ENCODE data around the gene MT1X.

The MT1X gene

GRCh38 chr16:56667581-56668571 is 14.4 kb upstream of the MT1X start, which contains the start of gene MT1G (continued):
- TF ChIP-seq, protein P1, sequence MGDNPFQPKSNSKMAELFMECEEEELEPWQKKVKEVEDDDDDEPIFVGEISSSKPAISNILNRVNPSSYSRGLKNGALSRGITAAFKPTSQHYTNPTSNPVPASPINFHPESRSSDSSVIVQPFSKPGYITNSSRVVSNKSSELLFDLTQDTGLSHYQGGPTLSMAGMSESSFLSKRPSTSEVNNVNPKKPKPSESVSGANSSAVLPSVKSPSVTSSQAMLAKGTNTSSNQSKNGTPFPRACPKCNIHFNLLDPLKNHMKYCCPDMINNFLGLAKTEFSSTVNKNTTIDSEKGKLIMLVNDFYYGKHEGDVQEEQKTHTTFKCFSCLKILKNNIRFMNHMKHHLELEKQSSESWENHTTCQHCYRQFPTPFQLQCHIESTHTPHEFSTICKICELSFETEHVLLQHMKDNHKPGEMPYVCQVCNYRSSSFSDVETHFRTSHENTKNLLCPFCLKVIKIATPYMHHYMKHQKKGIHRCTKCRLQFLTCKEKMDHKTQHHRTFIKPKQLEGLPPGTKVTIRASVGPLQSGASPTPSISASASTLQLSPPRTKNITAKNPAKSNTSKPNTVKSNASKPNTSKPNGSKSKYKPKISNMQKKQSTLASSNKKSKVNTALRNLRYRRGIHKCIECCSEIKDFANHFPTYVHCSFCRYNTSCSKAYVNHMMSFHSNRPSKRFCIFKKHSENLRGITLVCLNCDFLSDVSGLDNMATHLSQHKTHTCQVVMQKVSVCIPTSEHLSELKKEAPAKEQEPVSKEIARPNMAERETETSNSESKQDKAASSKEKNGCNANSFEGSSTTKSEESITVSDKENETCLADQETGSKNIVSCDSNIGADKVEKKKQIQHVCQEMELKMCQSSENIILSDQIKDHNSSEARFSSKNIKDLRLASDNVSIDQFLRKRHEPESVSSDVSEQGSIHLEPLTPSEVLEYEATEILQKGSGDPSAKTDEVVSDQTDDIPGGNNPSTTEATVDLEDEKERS (tag by site-specific recombination; IDR thresholded peaks at IDR 0.05) = no peak
- TF ChIP-seq ZNF302 (tag by site-specific recombination; IDR thresholded peaks at IDR 0.05; ENCODE audit: low read depth) (no peak), ZNF791 (tag by site-specific recombination; IDR thresholded peaks at IDR 0.05) (no peak)

DNA sequence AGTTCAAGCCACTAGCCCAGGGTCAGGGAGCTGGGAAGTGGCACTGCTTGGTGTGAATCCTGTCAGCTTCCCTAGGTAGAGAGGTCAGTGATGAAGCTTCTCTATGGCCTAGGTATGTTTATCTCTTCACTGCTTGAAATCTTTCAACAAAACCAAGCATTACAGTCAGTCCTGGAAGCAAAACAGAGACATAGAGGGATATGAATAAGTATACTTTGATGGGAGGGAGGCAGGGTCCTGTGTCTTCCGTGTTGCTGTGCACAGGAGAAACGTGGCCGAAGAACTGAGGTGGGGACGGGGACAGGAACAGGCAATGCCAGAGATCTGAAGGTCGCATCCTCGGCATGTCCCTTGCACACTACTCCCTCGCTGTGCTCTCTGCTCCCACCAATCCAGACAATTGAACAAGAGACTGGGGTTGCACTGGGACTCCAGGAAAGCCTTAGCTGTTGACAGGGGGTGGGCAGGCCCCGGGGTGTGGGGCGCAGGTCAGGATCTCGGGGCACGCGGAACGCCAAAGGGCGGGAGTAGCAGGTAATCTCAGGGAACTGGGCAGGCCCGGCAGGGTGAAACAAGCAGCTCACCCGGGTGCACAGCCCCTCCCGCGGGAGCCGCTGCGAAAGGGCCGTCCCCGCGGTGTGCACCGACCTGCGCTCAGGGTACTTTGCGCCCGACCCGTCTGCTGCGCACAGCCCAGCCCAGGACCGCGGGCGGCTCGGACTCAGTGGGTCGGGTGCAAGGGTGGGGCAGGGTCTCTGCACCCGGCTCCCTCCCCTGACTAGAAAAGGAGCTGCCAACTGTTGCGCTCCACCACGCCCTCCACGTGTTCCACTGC is 13.0 kb upstream of the MT1X start, which contains the start of gene MT1H:
Gene MT1H (plus strand): TSS at position 810 of the 835 bp plus-strand sequence. CDS start 71 bp downstream, outside the sequence.
- no peaks in the 10 kb centered on the region for H3K4me1 ChIP-seq (ENCODE audit: control insufficient read depth, insufficient read depth, low read length)
- no peaks in the 10 kb centered on the region for H3K9me3 ChIP-seq (ENCODE audit: control insufficient read depth, insufficient read depth, low read depth, low read length)
- H3K27ac ChIP-seq (ENCODE audit: extremely low read depth, low read depth, low read length) = no peak within 1 kb of the TSS
- H3K36me3 ChIP-seq (ENCODE audit: control insufficient read depth in 2 of 2, insufficient read depth in 1 of 2, low read length in 2 of 2) = no peaks in the 10 kb centered on the region
- ChIA-PET CTCF (interaction anchor here (1.0 kb wide), 1 partner anchor 92 kb away, joined by 3 read pairs; no protein-coding TSS in a partner anchor), POLR2A (no interaction called here)
- TF ChIP-seq PBX3 (CRISPR knock-in tag; IDR thresholded peaks at IDR 0.05) (no peak), ZBTB48 (tag by site-specific recombination; IDR thresholded peaks at IDR 0.05) (no peak), SCRT2 (tag by site-specific recombination; IDR thresholded peaks at IDR 0.05) (peak; percentile 49; the same call in 1 of the 2 replicates), ZNF335 (tag by site-specific recombination; conservative IDR thresholded peaks at IDR 0.05) (no peak)
- H3K4me3 ChIP-seq (ENCODE audit: low read depth, low read length) = no peak within 1 kb of the TSS

DNA sequence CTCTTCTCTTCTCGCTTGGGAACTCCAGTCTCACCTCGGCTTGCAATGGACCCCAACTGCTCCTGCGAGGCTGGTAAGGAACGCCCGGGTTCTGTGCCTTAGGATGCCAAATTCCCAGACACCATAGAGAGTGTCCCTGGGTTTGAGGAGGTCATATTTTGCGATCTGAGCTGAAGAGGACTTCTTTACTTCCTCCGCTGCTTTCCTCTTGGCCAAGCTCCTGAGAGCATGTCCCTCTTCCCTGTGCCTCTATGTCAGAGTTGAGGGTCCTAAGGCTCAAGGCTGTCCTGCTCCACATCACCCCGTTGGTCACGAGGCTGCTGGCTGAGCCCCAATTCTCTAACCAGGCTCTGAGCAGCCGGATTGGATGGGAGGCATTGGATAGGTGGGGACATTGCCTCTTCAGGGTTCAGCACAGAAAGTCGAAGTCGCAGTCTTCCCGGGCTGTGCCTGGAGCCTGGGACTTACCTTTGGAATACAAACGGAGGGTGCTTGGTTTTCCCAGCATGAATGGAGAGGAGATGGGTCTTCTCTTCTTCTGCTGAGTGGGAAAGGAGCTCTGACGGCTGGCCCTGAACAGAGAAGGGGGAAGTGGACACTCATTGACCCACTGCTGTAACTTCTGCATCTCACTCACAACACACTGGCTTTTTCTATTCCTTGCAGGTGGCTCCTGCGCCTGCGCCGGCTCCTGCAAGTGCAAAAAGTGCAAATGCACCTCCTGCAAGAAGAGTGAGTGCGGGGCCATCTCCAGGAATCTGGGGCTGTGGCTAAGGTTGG is 12.2 kb upstream of the MT1X start:
- H3K9me3 ChIP-seq (ENCODE audit: control insufficient read depth, insufficient read depth, low read depth, low read length) = no peaks in the 10 kb centered on the region
- CTCF ChIA-PET = no interaction called here
- no peak overlapping the region for H3K4me3 ChIP-seq (ENCODE audit: low read depth, low read length)
- H3K27ac ChIP-seq (ENCODE audit: extremely low read depth, low read depth, low read length) = no peak overlapping the region
- TF ChIP-seq ZNF610 (tag by site-specific recombination; IDR thresholded peaks at IDR 0.05; ENCODE audit: borderline replicate concordance) = no peak
- TF ChIP-seq SCRT2 (tag by site-specific recombination; IDR thresholded peaks at IDR 0.05) = 0 out of 2 replicates have a peak, but pooled peaks have one; percentile 0
- POLR2A ChIA-PET = no interaction called here
- H3K36me3 ChIP-seq (ENCODE audit: control insufficient read depth in 2 of 2, insufficient read depth in 1 of 2, low read length in 2 of 2) = no peaks in the 10 kb centered on the region
- H3K4me1 ChIP-seq (ENCODE audit: control insufficient read depth, insufficient read depth, low read length) = no peaks in the 10 kb centered on the region

GRCh38 chr16:56670620-56670934 is 11.7 kb upstream of the MT1X start:
- no peaks in the 10 kb centered on the region for H3K36me3 ChIP-seq (ENCODE audit: control insufficient read depth in 2 of 2, insufficient read depth in 1 of 2, low read length in 2 of 2)
- ChIA-PET CTCF (no interaction called here), POLR2A (no interaction called here)
- TF ChIP-seq REPIN1 (tag by site-specific recombination; IDR thresholded peaks at IDR 0.05; ENCODE audit: low read depth) (no peak), PRDM6 (tag by site-specific recombination; IDR thresholded peaks at IDR 0.05) (no peak), ZNF561 (tag by site-specific recombination; IDR thresholded peaks at IDR 0.05; ENCODE audit: borderline replicate concordance) (no peak), YY2 (tag by site-specific recombination; IDR thresholded peaks at IDR 0.05) (no peak), MZF1 (tag by site-specific recombination; IDR thresholded peaks at IDR 0.05; ENCODE audit: borderline replicate concordance) (no peak), ZBTB48 (tag by site-specific recombination; IDR thresholded peaks at IDR 0.05) (no peak), ZNF776 (tag by site-specific recombination; IDR thresholded peaks at IDR 0.05; ENCODE audit: borderline replicate concordance) (no peak), BCL6B (tag by site-specific recombination; IDR thresholded peaks at IDR 0.05) (no peak), ZNF350 (tag by site-specific recombination; IDR thresholded peaks at IDR 0.05) (no peak), ZFP41 (tag by site-specific recombination; IDR thresholded peaks at IDR 0.05; ENCODE audit: borderline replicate concordance) (no peak)
- no peaks in the 10 kb centered on the region for H3K4me1 ChIP-seq (ENCODE audit: control insufficient read depth, insufficient read depth, low read length)
- H3K27ac ChIP-seq (ENCODE audit: extremely low read depth, low read depth, low read length) = no peak overlapping the region
- no peak overlapping the region for H3K4me3 ChIP-seq (ENCODE audit: low read depth, low read length)
- H3K9me3 ChIP-seq (ENCODE audit: control insufficient read depth, insufficient read depth, low read depth, low read length) = no peaks in the 10 kb centered on the region
